Heart right ventricle (tissue), 16 donors: Measurements from ENCODE around the gene FCF1. TPM values are rescaled to one million over a fixed set of nuclear protein-coding genes. Genes with fewer than 3 reads are reported as not detected.

ENCODE experiments used
- ATAC-seq, 8 donors: fragments of 200-7000 bp; cut with Tn5 transposase; one replicate each; pipeline ENCODE4 v1.9.1; 2020; ENCODE audit warnings: mild to moderate bottlenecking in 8 of 8, moderate library complexity in 8 of 8, moderate number of reproducible peaks in 1 of 8
- DNase-seq, 2 donors: peaks; one replicate each; pipeline ENCODE4 v3.0.0-alpha.2; 2020
- H3K27ac ChIP-seq, 10 donors: fragments of 200-600 bp; sonication (generic) in 2 of 10; one replicate each; pipeline versions ENCODE4 v1.5.0 to v1.8.0; 2020 to 2022; ENCODE audit warnings: mild to moderate bottlenecking in 3 of 10
- H3K27me3 ChIP-seq, 7 donors: fragments of 200-600 bp; one replicate each; pipeline ENCODE4 v1.8.0; 2021 to 2022; ENCODE audit warnings: mild to moderate bottlenecking in 2 of 7
- H3K36me3 ChIP-seq, 9 donors: fragments of 200-600 bp; sonication (generic) in 1 of 9; one replicate each; pipeline versions ENCODE4 v1.5.0 to v1.8.0; 2020 to 2022; ENCODE audit warnings: mild to moderate bottlenecking in 2 of 9
- H3K4me1 ChIP-seq, 9 donors: fragments of 200-600 bp; sonication (generic) in 1 of 9; one replicate each; pipeline versions ENCODE4 v1.5.0 to v1.8.0; 2020 to 2022; ENCODE audit warnings: mild to moderate bottlenecking in 4 of 9
- H3K4me3 ChIP-seq, 10 donors: fragments of 200-600 bp; sonication (generic) in 2 of 10; one replicate each; pipeline versions ENCODE4 v1.5.0 to v1.8.0; 2020 to 2022; ENCODE audit warnings: mild to moderate bottlenecking in 7 of 10, moderate library complexity in 2 of 10
- H3K9me3 ChIP-seq, 11 donors: fragments of 200-600 bp in 10 of 11; sonication (generic) in 2 of 11; one replicate each; pipeline versions ENCODE4 v1.5.0 to v1.8.0; 2013 to 2022; ENCODE audit warnings: mild to moderate bottlenecking in 2 of 11, control low read depth in 1 of 11, moderate library complexity in 1 of 11
- CTCF ChIP-seq, 9 donors: fragments of 200-600 bp; sonication (generic) in 2 of 9; IDR thresholded peaks; one replicate each; pipeline versions ENCODE4 v1.5.0 to v1.8.0; 2021 to 2022; ENCODE audit warnings: antibody characterized with exemption in 9 of 9, mild to moderate bottlenecking in 5 of 9, moderate library complexity in 1 of 9
- WGBS, 2 donors: extraction: QIAGEN DNeasy Blood & Tissue Kit; methylation state at CpG; one replicate each; pipeline ENCODE4 v1.1.7; 2013; ENCODE audit warnings: inconsistent platforms in 1 of 2; 5-methylcytosine and 5-hydroxymethylcytosine counted together
- intact Hi-C, 10 donors: fragments of 100-400 bp; cut with DNase I; formaldehyde crosslinking; loops; one replicate each; pipeline versions ENCODE4 v1.11.1 to v1.14.2; 2022
- polyA plus RNA-seq, 2 donors: library from polyadenylated mRNA; stranded (reverse); fragments of 200-250 nt; gene quantifications; one replicate each; pipeline ENCODE4 v1.2.3, GENCODE V29; 2013
- total RNA-seq, 10 donors: library from RNA; stranded (reverse); fragmentation: NEBNext Ultra II Directional in 3 of 10; extraction: Animal tissue kit (Norgen Biotek cat#: 25700) in 3 of 10; gene quantifications; one replicate each; pipeline versions ENCODE4 v1.2.1 to v1.2.4, GENCODE V29; 2021 to 2023
- donor health status: Arrhythmogenic right ventricular cardiomyopathy.
- donor health status: ischemic (EF 13 %, LVEDD 7.1; RV severe dilation, severe dysfunction).
- donor health status: healthy with polysubstance abuse.
- donor health status: DM: no; HTN: yes; CAD: no.
- donor health status: DM: no; HTN: no; CAD: no.
- donor health status: ischemic (EF 25% LVEDD 6.9; RV normal size, moderate dysfunction).
- donor health status: ischemic (EF 25% LVEDD 5.7; RV mildly dilated, moderate dysfunction).
- donor health status: healthy.
- donor health status: DM: yes; HTN: yes; CAD: no.
- donor health status: Ischemic cardiomyopathy.
- donor health status: ischemic (EF 35%, LVEDD 5.7; RV mildly dilated, moderate dysfunction).
- donor health status: nonischemic (EF 11% LVEDD 7.7; RV severe dilation, severe dysfunction).
- donor health status: DM: yes; HTN: yes; CAD: no.
- donor health status: PGD.
- donor health status: ischemic (EF 29% LVEDD 5.4; RV normal size, mild dysfunction).
- donor health status: nonischemic (EF 23%, LVEDD 6.1; RV moderate dilation, normal function).

FCF1 gene
- total and polyA plus RNA-seq, 12 donors = 3.4 to 45.5 (median 34.3) TPM

- Histone ChIP-seq H3K27me3 (no peaks in the 10 kb centered on the region), H3K4me1 (peaks cover 0 to 18% (median 12%) of the 10 kb centered on the region in 9 donors), H3K36me3 (peaks cover 0 to 100% (median 57%) of the 10 kb centered on the region in 9 donors), H3K4me3 (no peak overlapping the region), H3K9me3 (no peaks in the 10 kb centered on the region), H3K27ac (no peak overlapping the region)
- TF ChIP-seq CTCF (IDR thresholded peaks at IDR 0.05) = no peak
- 97 to 98% methylated on average over 1 of the region's 1 CpG for WGBS, 2 donors
- DNase-seq = no peak
- no peak for ATAC-seq
- intact Hi-C loops = loop anchor here in 1 of 10 donors (5.0 kb wide), 1 partner anchor 55 kb away; the partner anchor contains the start of gene LTBP2
Measured at GRCh38 chr14:74667758-74668157, 45.2 kb upstream of the FCF1 start.

GRCh38 chr14:74669256-74669655 lies 43.7 kb upstream of the FCF1 start:
- Histone ChIP-seq H3K4me3 (no peak overlapping the region), H3K36me3 (peaks cover 0 to 100% (median 50%) of the 10 kb centered on the region in 9 donors), H3K27ac (no peak overlapping the region), H3K27me3 (no peaks in the 10 kb centered on the region), H3K4me1 (peaks cover 0 to 3% (median 0%) of the 10 kb centered on the region in 9 donors), H3K9me3 (no peaks in the 10 kb centered on the region)
- 96% methylated on average over 1 of the region's 1 CpG for WGBS, 2 donors
- ATAC-seq (no peak), DNase-seq (no peak)
- intact Hi-C loops = loop anchor here in 1 of 10 donors (5.0 kb wide), 1 partner anchor 57 kb away; the partner anchor contains the start of gene LTBP2
- no peak for TF ChIP-seq CTCF (IDR thresholded peaks at IDR 0.05)

- Histone ChIP-seq H3K9me3 (no peaks in the 10 kb centered on the region), H3K36me3 (peaks cover 0 to 100% (median 50%) of the 10 kb centered on the region in 9 donors), H3K4me1 (no peaks in the 10 kb centered on the region), H3K4me3 (no peak overlapping the region), H3K27me3 (no peaks in the 10 kb centered on the region), H3K27ac (no peak overlapping the region)
- WGBS, 2 donors = 96 to 98% methylated on average over 10 of the region's 10 CpGs
- intact Hi-C loops = loop anchor here in 1 of 10 donors (5.0 kb wide), 1 partner anchor 58 kb away; the partner anchor contains the start of gene LTBP2
- ATAC-seq = no peak
- no peak for DNase-seq
- no peak for TF ChIP-seq CTCF (IDR thresholded peaks at IDR 0.05)
Measured at GRCh38 chr14:74669846-74670245, 43.1 kb upstream of the FCF1 start.

- DNase-seq (no peak), ATAC-seq (no peak)
- Histone ChIP-seq H3K27ac (no peak overlapping the region), H3K27me3 (no peaks in the 10 kb centered on the region), H3K4me3 (no peak overlapping the region), H3K4me1 (no peaks in the 10 kb centered on the region), H3K9me3 (no peaks in the 10 kb centered on the region), H3K36me3 (peaks cover 0 to 100% (median 57%) of the 10 kb centered on the region in 9 donors)
- intact Hi-C loops = no loop called here
- no peak for TF ChIP-seq CTCF (IDR thresholded peaks at IDR 0.05)
- 87 to 89% methylated on average over 9 of the region's 9 CpGs for WGBS, 2 donors
Measured at GRCh38 chr14:74670726-74671411, 42.1 kb upstream of the FCF1 start.
